Upper lobe of left lung (tissue), 4 donors: Measurements from ENCODE around the gene NUP155.

ENCODE experiments used
- POLR2A ChIP-seq, 4 donors: fragments of 450-650 bp; IDR thresholded peaks; one replicate each; pipeline ENCODE4 v1.5.1; 2016 to 2017; ENCODE audit warnings: antibody characterized with exemption in 4 of 4, mild to moderate bottlenecking in 2 of 4
- TF ChIP-seq, protein P1 (sequence below), 6 experiments: fragments of 450-650 bp in 4 of 6; fragments of 200-600 bp in 2 of 6; sonication (generic) in 2 of 6; IDR thresholded peaks; one replicate each; pipeline ENCODE4 v1.5.1; 2016 to 2019; ENCODE audit warnings: antibody characterized with exemption in 6 of 6

DNA sequence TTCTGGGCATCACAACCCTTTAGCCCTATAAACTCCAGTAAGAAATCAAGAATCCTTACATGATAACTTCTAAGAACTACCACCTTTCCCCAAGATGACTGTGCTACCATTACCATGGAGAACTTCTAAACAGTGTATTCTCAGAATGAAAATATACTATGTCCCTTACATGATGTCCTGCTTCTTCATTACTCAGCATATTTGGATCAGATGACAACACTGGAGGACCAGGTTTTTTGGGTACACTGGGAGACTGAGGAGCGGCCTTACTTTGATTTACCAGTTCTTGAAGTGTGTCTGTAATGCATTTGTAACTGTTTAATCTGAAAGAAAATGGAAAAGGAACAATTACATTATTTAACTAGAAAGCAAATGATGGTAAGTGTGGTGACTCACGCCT lies 66.0 kb downstream of the NUP155 start:
- TF ChIP-seq, protein P1, sequence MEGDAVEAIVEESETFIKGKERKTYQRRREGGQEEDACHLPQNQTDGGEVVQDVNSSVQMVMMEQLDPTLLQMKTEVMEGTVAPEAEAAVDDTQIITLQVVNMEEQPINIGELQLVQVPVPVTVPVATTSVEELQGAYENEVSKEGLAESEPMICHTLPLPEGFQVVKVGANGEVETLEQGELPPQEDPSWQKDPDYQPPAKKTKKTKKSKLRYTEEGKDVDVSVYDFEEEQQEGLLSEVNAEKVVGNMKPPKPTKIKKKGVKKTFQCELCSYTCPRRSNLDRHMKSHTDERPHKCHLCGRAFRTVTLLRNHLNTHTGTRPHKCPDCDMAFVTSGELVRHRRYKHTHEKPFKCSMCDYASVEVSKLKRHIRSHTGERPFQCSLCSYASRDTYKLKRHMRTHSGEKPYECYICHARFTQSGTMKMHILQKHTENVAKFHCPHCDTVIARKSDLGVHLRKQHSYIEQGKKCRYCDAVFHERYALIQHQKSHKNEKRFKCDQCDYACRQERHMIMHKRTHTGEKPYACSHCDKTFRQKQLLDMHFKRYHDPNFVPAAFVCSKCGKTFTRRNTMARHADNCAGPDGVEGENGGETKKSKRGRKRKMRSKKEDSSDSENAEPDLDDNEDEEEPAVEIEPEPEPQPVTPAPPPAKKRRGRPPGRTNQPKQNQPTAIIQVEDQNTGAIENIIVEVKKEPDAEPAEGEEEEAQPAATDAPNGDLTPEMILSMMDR (IDR thresholded peaks at IDR 0.05): no peak
- TF ChIP-seq POLR2A (IDR thresholded peaks at IDR 0.05): no peak
